GM10248 (cell line): ENCODE results near the gene DOCK7.

ENCODE experiments used
- CTCF ChIA-PET: fragments of 300-600 bp; sonication (Branson Sonifier 250); formaldehyde crosslinking; extraction: SDS; loops from one replicate; lab custom pipeline; 2021; ENCODE audit warnings: antibody characterized with exemption; lab: Yijun Ruan, JAX
- POLR2A ChIA-PET: fragments of 350-650 bp; sonication (Branson Sonifier 250); formaldehyde crosslinking; extraction: SDS; loops from one replicate; lab custom pipeline; 2020; ENCODE audit warnings: antibody characterized with exemption; lab: Yijun Ruan, JAX
- DNase-seq: peaks from one replicate; pipeline ENCODE4 v3.0.0; 2012; ENCODE audit errors: extremely low spot score
- CTCF ChIP-seq: IDR thresholded peaks from 2 replicates; pipeline ENCODE4 v1.5.1; 2012; ENCODE audit warnings: mild to moderate bottlenecking, low read depth; ENCODE audit errors: extremely low read depth, missing control alignments, control extremely low read depth

The DOCK7 gene

DNA sequence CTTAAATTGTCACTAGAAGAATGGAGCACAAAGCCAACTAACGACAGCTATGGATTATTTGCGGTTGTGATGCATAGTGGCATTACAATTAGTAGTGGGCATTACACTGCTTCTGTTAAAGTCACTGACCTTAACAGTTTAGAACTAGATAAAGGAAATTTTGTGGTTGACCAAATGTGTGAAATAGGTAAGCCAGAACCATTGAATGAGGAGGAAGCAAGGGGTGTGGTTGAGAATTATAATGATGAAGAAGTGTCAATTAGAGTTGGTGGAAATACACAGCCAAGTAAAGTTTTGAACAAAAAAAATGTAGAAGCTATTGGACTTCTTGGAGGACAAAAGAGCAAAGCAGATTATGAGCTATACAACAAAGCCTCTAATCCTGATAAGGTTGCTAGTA, 237.9 kb downstream of the DOCK7 start:
- DNase-seq = no peak
- ChIA-PET CTCF (interaction anchor here (0.8 to 1.8 kb wide), 8 partner anchors 8 to 296 kb away, joined by 3 to 9 read pairs (median 4); no protein-coding TSS in a partner anchor), POLR2A (no interaction called here)
- no peak for TF ChIP-seq CTCF

GRCh38 chr1:62448221-62448933, 239.8 kb downstream of the DOCK7 start:
- DNase-seq = no peak
- CTCF ChIA-PET = interaction anchor here (1.1 kb wide), 1 partner anchor 26 kb away, joined by 3 read pairs; no protein-coding TSS in a partner anchor
- no peak for TF ChIP-seq CTCF
- POLR2A ChIA-PET = no interaction called here

- no peak for DNase-seq
- ChIA-PET POLR2A (no interaction called here), CTCF (no interaction called here)
- no peak for TF ChIP-seq CTCF
Observed at GRCh38 chr1:62444701-62445100, 243.5 kb downstream of the DOCK7 start.

DNA sequence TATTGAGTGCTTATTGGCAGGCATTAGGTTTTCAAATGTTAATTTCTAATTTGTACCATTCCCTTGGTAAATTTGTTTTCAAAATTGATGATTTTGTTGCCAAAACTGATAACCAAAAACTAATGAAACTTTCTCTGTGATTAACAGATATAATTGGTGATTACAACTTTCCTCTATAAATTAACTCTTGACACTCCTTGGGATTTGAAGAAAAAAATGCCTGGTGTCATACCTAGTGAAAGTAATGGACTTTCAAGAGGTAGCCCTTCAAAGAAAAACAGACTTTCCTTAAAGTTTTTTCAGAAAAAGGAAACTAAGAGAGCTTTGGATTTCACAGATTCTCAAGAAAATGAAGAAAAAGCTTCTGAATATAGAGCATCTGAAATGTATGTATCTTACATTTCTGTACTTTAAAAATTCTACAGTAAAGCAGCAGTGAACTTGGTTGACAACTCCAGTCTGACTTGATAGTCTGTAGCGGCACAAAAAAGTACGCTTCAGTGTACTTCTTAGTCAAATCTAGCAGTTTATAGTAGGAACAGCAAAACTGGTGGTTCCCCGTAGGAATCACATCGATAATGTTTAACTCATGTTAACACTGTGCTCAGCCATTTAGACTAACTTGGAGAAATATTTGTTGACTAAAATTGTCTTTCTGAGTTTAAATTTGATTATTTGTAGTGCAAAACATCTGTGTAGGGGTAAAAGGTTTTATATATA, 248.4 kb downstream of the DOCK7 start:
- DNase-seq = peak; percentile 49
- ChIA-PET POLR2A (no interaction called here), CTCF (interaction anchor here (1.3 to 1.8 kb wide), 2 partner anchors 11 to 18 kb away, joined by 3 to 9 read pairs; no protein-coding TSS in a partner anchor)
- TF ChIP-seq CTCF = no peak

DNA sequence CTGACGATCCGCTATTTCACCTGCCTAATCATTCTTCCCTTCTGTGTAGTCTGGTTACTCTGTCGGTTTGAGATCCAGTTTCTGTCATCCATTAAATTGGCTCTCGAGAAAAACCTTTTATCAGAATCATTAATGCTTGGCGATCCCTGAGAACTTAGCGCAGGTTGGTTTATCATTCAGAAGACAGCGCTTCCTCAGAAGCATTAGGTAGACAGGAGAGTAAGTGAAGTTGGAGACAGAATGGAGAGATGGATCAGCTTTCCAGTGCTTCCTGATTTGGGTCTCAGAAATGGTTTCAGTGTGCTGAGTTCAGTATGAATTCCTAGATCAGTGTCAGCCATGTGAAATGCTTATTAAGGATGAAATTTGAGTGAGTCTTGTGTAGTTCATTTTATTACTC, 250.0 kb downstream of the DOCK7 start:
- no peak for DNase-seq
- ChIA-PET CTCF (no interaction called here), POLR2A (no interaction called here)

More for the DNA sequence above, 250.0 kb downstream of the DOCK7 start:
- no peak for TF ChIP-seq CTCF
